Liver (tissue), 9 donors: ENCODE data around the gene FAU. TPM values are rescaled to one million over a fixed set of nuclear protein-coding genes. Genes with fewer than 3 reads are reported as not detected.

Experiments
- DNase-seq: peaks from one replicate; pipeline ENCODE4 v3.0.0-alpha.2; 2017; ENCODE audit warnings: low spot score
- H3K27ac ChIP-seq, 2 donors: one replicate each; pipeline ENCODE4 v1.7.0; 2013; ENCODE audit warnings: inconsistent platforms in 2 of 2, low read length in 2 of 2, control low read depth in 1 of 2, low read depth in 1 of 2, mild to moderate bottlenecking in 1 of 2
- H3K27me3 ChIP-seq, 4 donors: one replicate each; pipeline versions ENCODE4 v1.6.1 to v1.7.0; 2013; ENCODE audit warnings: low read length in 3 of 4, inconsistent platforms in 1 of 4, mild to moderate bottlenecking in 1 of 4, moderate library complexity in 1 of 4; ENCODE audit not compliant: control insufficient read depth in 4 of 4, insufficient read depth in 4 of 4
- H3K36me3 ChIP-seq, 4 donors: one replicate each; pipeline versions ENCODE4 v1.6.1 to v1.7.0; 2013; ENCODE audit warnings: low read length in 3 of 4, mild to moderate bottlenecking in 3 of 4, low read depth in 1 of 4, moderate library complexity in 1 of 4; ENCODE audit not compliant: control insufficient read depth in 4 of 4, insufficient read depth in 3 of 4
- H3K4me1 ChIP-seq, 4 donors: one replicate each; pipeline versions ENCODE4 v1.6.1 to v1.7.0; 2013; ENCODE audit warnings: low read length in 3 of 4, mild to moderate bottlenecking in 3 of 4, moderate library complexity in 1 of 4; ENCODE audit not compliant: control insufficient read depth in 4 of 4, insufficient read depth in 4 of 4
- H3K4me3 ChIP-seq, 3 donors: one replicate each; pipeline versions ENCODE4 v1.6.1 to v1.7.0; 2013; ENCODE audit warnings: low read length in 3 of 3, control low read depth in 1 of 3, low read depth in 1 of 3, mild to moderate bottlenecking in 1 of 3
- H3K9ac ChIP-seq, 2 donors: one replicate each; pipeline ENCODE4 v1.7.0; 2013; ENCODE audit warnings: low read length in 2 of 2, mild to moderate bottlenecking in 2 of 2, moderate library complexity in 2 of 2, control low read depth in 1 of 2, low read depth in 1 of 2
- H3K9me3 ChIP-seq, 4 donors: one replicate each; pipeline versions ENCODE4 v1.6.1 to v1.7.0; 2013; ENCODE audit warnings: low read length in 3 of 4; ENCODE audit not compliant: control insufficient read depth in 4 of 4
- EGR1 ChIP-seq, 2 donors: IDR thresholded peaks; 2 replicates each; pipeline ENCODE4 v1.6.1; 2016 to 2018; ENCODE audit warnings: antibody characterized with exemption in 2 of 2, low read depth in 2 of 2
- FOXA1 ChIP-seq: IDR thresholded peaks from 2 replicates; pipeline ENCODE4 v1.6.1; 2016; ENCODE audit warnings: antibody characterized with exemption
- FOXA2 ChIP-seq: IDR thresholded peaks from 2 replicates; pipeline ENCODE4 v1.6.1; 2016; ENCODE audit warnings: antibody characterized with exemption
- GABPA ChIP-seq, 2 donors: IDR thresholded peaks in 1 of 2; conservative IDR thresholded peaks in 1 of 2; 2 replicates each; pipeline ENCODE4 v1.6.1; 2016; ENCODE audit warnings: antibody characterized with exemption in 2 of 2, mild to moderate bottlenecking in 1 of 2, moderate library complexity in 1 of 2
- HNF4A ChIP-seq, 2 donors: conservative IDR thresholded peaks; 2 replicates each; pipeline ENCODE4 v1.6.1; 2016; ENCODE audit warnings: antibody characterized with exemption in 2 of 2, mild to moderate bottlenecking in 2 of 2
- HNF4G ChIP-seq: IDR thresholded peaks from 2 replicates; pipeline ENCODE4 v1.6.1; 2016; ENCODE audit warnings: antibody characterized with exemption
- JUND ChIP-seq, 2 donors: IDR thresholded peaks; 2 replicates each; pipeline ENCODE4 v1.6.1; 2016; ENCODE audit warnings: antibody characterized with exemption in 2 of 2
- NR2F2 ChIP-seq: IDR thresholded peaks from 2 replicates; pipeline ENCODE4 v1.6.1; 2016; ENCODE audit warnings: antibody characterized with exemption
- RAD21 ChIP-seq, 2 donors: IDR thresholded peaks; 2 replicates each; pipeline ENCODE4 v1.6.1; 2016; ENCODE audit warnings: antibody characterized with exemption in 2 of 2, mild to moderate bottlenecking in 2 of 2
- RXRA ChIP-seq, 2 donors: IDR thresholded peaks; 2 replicates each; pipeline ENCODE4 v1.6.1; 2017 to 2018; ENCODE audit warnings: antibody characterized with exemption in 2 of 2, mild to moderate bottlenecking in 1 of 2
- SP1 ChIP-seq: IDR thresholded peaks from 2 replicates; pipeline ENCODE4 v1.6.1; 2018; ENCODE audit warnings: antibody characterized with exemption, mild to moderate bottlenecking
- TAF1 ChIP-seq: conservative IDR thresholded peaks from 2 replicates; pipeline ENCODE4 v1.6.1; 2016; ENCODE audit warnings: antibody characterized with exemption, mild to moderate bottlenecking
- YY1 ChIP-seq: IDR thresholded peaks from 2 replicates; pipeline ENCODE4 v1.6.1; 2016; ENCODE audit warnings: antibody characterized with exemption, mild to moderate bottlenecking
- WGBS: extraction: QIAGEN DNeasy Blood & Tissue Kit; methylation state at CpG from one replicate; pipeline ENCODE4 v1.1.7; 2013; 5-methylcytosine and 5-hydroxymethylcytosine counted together
- polyA plus RNA-seq, 2 donors: library from polyadenylated mRNA; stranded (reverse) in 1 of 2; unstranded in 1 of 2; fragments of 200-250 nt in 1 of 2; fragments of >200 nt in 1 of 2; fragmentation: Nextera tagmentation in 1 of 2; extraction: Ambion mirVana in 1 of 2; gene quantifications; one replicate each; pipeline versions ENCODE4 v1.2.1 to v1.2.3, GENCODE V29; 2013 to 2015
- total RNA-seq, 2 donors: library from RNA; depleted of rRNA; stranded (reverse); fragments of >200 nt; gene quantifications; one replicate each; pipeline ENCODE4 v1.2.3, GENCODE V29; 2014
- TF ChIP-seq, protein P1 (sequence below): IDR thresholded peaks from 2 replicates; pipeline ENCODE4 v1.6.1; 2016; ENCODE audit warnings: antibody characterized with exemption
- TF ChIP-seq, protein P2 (sequence below): IDR thresholded peaks from 2 replicates; pipeline ENCODE4 v1.6.1; 2016; ENCODE audit warnings: antibody characterized with exemption
- TF ChIP-seq, protein P3 (sequence below): IDR thresholded peaks from 2 replicates; pipeline ENCODE4 v1.6.1; 2016; ENCODE audit warnings: antibody characterized with exemption
- TF ChIP-seq, protein P4 (sequence below): IDR thresholded peaks from 2 replicates; pipeline ENCODE4 v1.6.1; 2016; ENCODE audit warnings: antibody characterized with exemption, mild to moderate bottlenecking
- TF ChIP-seq, protein P5 (sequence below): fragments of 150-350 bp; IDR thresholded peaks from 2 replicates; pipeline ENCODE4 v1.5.1; 2017; ENCODE audit warnings: improper control_type of control experiment, low read depth, low read length; ENCODE audit not compliant: missing input control
- donor health status: healthy.
- donor health status: healthy.
- donor health status: healthy.
- donor health status: healthy.
- donor health status: healthy.

FAU gene
- total and polyA plus RNA-seq, 4 donors: 199 to 535 (median 362) TPM

DNA sequence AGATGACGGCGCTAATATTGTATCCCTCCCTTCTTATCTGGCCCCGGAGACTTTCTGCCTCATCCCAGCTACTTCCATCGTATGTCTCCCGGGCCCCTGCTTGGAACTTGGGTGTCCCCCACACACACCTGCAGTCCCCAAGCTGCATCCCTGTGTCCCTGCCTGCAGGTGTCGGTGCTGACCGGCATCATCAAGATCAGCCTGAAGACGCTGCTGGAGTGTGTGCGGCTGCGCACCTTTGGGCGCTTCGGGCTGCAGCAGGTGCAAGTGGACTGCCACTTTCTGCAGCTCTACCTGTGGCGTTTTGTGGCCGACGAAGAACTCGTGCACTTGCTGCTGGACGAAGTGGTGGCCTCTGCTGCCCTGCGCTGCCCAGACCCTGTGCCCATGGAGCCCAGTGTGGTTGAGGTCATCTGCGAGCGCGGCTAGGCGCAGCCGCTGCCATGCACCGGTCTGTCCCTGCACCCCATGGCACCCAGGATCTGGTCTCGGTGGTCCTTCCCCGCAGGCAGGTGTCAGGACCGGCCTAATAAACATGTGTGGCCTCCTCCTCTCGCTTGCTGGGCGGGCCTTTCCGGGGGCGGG is 10.7 kb downstream of the FAU start:
- 53% methylated on average over 31 of the region's 31 CpGs for WGBS
- Histone ChIP-seq H3K4me1 (peaks cover 22 to 56% (median 47%) of the 10 kb centered on the region in 4 donors), H3K4me3 (peak overlapping the region in 1 of 3 donors; percentile 11), H3K27me3 (no peaks in the 10 kb centered on the region), H3K9ac (no peak overlapping the region), H3K9me3 (no peaks in the 10 kb centered on the region), H3K27ac (peak overlapping the region; percentile 59 to 87), H3K36me3 (peaks cover 0 to 13% (median 10%) of the 10 kb centered on the region in 4 donors)
- TF ChIP-seq YY1: no peak
- no peak for TF ChIP-seq TAF1
- no peak for DNase-seq

DNA sequence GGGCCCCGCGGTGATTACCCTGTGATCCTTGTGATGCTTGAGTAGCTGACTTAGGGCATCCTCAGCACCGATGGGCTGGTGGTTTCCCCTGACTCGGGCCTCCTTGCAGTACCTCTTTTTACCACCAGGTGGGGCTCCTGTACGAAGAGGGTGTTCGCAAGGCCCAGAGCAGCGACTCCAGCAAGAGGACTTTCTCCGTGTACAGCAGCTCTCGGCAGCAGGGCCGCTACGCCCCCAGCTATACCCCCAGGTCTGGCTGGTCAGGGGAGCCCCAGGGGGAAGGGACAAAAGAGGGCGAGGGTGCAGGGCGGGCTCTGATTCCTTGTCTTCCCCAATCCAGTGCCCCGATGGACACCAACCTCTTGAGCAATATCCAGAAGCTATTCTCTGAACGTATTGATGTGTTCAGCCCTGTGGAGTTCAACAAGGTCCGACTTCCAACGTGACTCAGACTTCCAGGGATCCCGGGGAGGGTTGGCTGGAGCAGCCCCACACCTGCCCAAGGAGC is 11.5 kb downstream of the FAU start:
- H3K4me3 ChIP-seq: no peak overlapping the region
- peaks cover 15 to 48% (median 40%) of the 10 kb centered on the region in 4 donors for H3K4me1 ChIP-seq
- H3K27me3 ChIP-seq: no peaks in the 10 kb centered on the region
- H3K9me3 ChIP-seq: no peaks in the 10 kb centered on the region
- DNase-seq: peak; percentile 97
- TF ChIP-seq, protein P1, sequence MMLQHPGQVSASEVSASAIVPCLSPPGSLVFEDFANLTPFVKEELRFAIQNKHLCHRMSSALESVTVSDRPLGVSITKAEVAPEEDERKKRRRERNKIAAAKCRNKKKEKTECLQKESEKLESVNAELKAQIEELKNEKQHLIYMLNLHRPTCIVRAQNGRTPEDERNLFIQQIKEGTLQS: no peak
- TF ChIP-seq EGR1 (IDR thresholded peaks at IDR 0.05; ENCODE audit: low read depth in 2 of 2) (no peak), SP1 (peak; percentile 9), RAD21 (IDR thresholded peaks at IDR 0.05) (peak; percentile 78 to 85), YY1 (no peak), RXRA (IDR thresholded peaks at IDR 0.05) (peak in 1 of 2 donors; percentile 14), JUND (IDR thresholded peaks at IDR 0.05) (no peak), NR2F2 (no peak), FOXA1 (no peak), HNF4G (no peak), FOXA2 (no peak), TAF1 (no peak), GABPA (IDR thresholded peaks at IDR 0.05 in 1 of 2, conservative IDR thresholded peaks at IDR 0.05 in 1 of 2) (no peak), HNF4A (conservative IDR thresholded peaks at IDR 0.05) (peak in 1 of 2 donors; percentile 19)
- TF ChIP-seq, protein P2, sequence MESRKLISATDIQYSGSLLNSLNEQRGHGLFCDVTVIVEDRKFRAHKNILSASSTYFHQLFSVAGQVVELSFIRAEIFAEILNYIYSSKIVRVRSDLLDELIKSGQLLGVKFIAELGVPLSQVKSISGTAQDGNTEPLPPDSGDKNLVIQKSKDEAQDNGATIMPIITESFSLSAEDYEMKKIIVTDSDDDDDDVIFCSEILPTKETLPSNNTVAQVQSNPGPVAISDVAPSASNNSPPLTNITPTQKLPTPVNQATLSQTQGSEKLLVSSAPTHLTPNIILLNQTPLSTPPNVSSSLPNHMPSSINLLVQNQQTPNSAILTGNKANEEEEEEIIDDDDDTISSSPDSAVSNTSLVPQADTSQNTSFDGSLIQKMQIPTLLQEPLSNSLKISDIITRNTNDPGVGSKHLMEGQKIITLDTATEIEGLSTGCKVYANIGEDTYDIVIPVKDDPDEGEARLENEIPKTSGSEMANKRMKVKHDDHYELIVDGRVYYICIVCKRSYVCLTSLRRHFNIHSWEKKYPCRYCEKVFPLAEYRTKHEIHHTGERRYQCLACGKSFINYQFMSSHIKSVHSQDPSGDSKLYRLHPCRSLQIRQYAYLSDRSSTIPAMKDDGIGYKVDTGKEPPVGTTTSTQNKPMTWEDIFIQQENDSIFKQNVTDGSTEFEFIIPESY: no peak
- TF ChIP-seq, protein P3, sequence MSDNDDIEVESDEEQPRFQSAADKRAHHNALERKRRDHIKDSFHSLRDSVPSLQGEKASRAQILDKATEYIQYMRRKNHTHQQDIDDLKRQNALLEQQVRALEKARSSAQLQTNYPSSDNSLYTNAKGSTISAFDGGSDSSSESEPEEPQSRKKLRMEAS: no peak
- TF ChIP-seq, protein P4, sequence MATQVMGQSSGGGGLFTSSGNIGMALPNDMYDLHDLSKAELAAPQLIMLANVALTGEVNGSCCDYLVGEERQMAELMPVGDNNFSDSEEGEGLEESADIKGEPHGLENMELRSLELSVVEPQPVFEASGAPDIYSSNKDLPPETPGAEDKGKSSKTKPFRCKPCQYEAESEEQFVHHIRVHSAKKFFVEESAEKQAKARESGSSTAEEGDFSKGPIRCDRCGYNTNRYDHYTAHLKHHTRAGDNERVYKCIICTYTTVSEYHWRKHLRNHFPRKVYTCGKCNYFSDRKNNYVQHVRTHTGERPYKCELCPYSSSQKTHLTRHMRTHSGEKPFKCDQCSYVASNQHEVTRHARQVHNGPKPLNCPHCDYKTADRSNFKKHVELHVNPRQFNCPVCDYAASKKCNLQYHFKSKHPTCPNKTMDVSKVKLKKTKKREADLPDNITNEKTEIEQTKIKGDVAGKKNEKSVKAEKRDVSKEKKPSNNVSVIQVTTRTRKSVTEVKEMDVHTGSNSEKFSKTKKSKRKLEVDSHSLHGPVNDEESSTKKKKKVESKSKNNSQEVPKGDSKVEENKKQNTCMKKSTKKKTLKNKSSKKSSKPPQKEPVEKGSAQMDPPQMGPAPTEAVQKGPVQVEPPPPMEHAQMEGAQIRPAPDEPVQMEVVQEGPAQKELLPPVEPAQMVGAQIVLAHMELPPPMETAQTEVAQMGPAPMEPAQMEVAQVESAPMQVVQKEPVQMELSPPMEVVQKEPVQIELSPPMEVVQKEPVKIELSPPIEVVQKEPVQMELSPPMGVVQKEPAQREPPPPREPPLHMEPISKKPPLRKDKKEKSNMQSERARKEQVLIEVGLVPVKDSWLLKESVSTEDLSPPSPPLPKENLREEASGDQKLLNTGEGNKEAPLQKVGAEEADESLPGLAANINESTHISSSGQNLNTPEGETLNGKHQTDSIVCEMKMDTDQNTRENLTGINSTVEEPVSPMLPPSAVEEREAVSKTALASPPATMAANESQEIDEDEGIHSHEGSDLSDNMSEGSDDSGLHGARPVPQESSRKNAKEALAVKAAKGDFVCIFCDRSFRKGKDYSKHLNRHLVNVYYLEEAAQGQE: no peak
- TF ChIP-seq, protein P5, sequence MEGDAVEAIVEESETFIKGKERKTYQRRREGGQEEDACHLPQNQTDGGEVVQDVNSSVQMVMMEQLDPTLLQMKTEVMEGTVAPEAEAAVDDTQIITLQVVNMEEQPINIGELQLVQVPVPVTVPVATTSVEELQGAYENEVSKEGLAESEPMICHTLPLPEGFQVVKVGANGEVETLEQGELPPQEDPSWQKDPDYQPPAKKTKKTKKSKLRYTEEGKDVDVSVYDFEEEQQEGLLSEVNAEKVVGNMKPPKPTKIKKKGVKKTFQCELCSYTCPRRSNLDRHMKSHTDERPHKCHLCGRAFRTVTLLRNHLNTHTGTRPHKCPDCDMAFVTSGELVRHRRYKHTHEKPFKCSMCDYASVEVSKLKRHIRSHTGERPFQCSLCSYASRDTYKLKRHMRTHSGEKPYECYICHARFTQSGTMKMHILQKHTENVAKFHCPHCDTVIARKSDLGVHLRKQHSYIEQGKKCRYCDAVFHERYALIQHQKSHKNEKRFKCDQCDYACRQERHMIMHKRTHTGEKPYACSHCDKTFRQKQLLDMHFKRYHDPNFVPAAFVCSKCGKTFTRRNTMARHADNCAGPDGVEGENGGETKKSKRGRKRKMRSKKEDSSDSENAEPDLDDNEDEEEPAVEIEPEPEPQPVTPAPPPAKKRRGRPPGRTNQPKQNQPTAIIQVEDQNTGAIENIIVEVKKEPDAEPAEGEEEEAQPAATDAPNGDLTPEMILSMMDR: peak; percentile 99
- peaks cover 1 to 13% (median 8%) of the 10 kb centered on the region in 4 donors for H3K36me3 ChIP-seq
- H3K27ac ChIP-seq: peak overlapping the region; percentile 38 to 59
- H3K9ac ChIP-seq: no peak overlapping the region
- 7% methylated on average over 18 of the region's 18 CpGs for WGBS
